ENCODE data around the gene ALOX12.
A peak's percentile ranks its signal among the peaks of the same experiment; 100 is the strongest.
"Not testable (repeated sequence)": the region's sequence is repeated elsewhere in the genome, so short reads cannot be mapped to it uniquely, and the experiment has no call there.

The ALOX12 gene, protein sequence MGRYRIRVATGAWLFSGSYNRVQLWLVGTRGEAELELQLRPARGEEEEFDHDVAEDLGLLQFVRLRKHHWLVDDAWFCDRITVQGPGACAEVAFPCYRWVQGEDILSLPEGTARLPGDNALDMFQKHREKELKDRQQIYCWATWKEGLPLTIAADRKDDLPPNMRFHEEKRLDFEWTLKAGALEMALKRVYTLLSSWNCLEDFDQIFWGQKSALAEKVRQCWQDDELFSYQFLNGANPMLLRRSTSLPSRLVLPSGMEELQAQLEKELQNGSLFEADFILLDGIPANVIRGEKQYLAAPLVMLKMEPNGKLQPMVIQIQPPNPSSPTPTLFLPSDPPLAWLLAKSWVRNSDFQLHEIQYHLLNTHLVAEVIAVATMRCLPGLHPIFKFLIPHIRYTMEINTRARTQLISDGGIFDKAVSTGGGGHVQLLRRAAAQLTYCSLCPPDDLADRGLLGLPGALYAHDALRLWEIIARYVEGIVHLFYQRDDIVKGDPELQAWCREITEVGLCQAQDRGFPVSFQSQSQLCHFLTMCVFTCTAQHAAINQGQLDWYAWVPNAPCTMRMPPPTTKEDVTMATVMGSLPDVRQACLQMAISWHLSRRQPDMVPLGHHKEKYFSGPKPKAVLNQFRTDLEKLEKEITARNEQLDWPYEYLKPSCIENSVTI

DNA sequence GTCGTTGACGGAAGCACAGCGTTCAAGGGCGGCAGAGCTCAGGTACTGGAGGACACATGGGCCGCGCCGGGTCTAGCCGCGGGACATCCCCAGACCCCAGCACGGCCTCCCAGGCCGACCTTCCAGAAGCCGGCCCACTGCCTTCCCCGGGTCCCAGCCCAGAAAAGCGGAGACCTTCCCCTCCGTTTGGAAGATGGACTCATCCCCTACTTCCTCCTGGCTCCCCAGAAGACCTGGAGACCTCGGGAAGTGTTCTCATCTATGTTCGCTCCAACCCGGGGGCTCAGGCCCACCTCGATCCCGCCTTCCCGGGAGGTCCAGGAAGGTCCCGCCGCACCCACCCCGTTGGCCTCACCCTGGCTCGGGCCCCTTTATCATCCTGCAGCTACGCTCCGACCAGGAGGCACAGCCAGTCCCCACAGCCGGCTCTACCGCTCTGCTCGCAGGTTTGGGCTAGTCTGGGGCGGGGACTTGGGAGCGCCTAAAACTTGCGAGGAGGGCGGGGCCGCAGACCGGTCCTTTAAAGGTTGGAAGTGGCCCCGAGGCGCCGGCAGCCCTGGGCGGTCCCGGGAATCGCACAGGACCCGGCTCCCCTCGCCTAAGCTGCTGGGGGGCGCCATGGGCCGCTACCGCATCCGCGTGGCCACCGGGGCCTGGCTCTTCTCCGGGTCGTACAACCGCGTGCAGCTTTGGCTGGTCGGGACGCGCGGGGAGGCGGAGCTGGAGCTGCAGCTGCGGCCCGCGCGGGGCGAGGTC, at the start of gene ALOX12:
TSS of gene ALOX12 (plus strand) at position 550 of the 756 bp plus-strand sequence. CDS start at position 619, 69 bp downstream.
- DNase-seq (ENCODE audit: low spot score): no peak

DNA sequence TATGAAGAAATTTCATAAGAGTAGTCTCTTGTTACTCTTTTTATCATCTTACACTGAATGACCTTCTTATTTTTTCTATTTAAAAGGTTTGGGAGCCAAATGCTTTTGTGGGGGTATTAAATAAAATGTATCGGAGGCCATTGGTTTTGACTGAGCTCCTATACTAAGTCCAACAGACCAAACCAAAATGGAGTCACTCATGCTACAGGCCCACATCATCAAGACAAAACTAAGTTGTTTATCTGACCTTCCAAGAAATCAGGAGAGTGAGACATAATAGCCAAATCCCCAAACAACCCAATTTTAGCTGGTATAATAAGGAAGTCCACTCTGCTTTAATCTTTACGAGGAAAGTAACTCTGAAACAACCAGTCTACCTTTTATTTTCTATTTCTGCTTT, 48.1 kb upstream of the ALOX12 start:
- no peak for DNase-seq (ENCODE audit: low spot score)

DNA sequence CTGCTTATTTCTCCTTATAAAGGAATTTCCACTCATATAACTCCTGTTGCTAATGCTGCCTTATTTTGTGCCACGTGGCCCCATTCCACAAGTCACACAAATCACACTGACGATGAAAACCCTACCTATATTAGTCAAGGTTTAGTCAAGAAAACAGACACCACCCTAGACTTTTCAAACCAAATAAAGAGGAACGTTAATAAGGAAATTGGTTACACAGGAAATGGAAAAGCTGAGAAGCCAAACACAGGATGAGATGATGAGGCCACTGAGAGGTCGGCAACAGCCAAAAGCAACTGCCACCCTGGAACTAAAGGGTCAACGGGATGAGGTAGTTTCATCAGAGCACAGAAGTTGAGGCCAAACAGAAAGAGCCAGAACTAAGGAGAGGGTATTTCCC, 47.3 kb upstream of the ALOX12 start:
- DNase-seq (ENCODE audit: low spot score): no peak

DNA sequence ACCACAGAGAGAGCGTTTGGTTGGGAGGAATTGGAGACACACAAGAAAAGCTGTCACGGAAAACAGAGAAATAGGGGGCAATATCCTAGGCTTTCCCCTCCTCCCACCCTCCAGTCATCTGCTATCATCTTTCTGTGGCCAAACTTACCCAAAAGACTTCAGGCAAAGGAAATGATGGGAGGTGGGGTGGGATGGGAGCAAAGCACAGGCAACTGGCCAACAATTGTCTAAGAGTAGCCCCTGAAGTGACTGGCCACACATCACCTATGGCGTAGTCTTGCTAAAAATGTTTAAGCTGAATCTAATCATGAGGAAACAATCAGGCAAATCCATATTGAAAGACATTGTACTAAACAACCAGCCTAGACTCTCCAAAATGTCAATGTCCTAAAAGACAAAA, 46.9 kb upstream of the ALOX12 start:
- DNase-seq (ENCODE audit: low spot score): no peak

DNA sequence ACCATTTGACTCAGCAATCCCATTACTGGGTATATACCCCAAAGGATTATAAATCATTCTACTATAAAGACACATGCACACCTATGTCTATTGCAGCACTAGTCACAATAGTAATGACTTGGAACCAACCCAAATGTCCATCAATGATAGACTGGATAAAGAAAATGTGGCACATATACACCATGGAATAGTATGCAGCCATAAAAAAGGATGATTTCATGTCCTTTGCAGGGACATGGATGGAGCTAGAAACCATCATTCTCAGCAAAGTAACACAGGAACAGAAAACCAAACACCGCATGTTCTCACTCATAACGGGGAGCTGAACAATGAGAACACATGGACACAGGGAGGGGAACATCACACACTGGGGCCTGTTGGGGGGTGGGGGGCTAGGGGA, 44.9 kb upstream of the ALOX12 start:
- DNase-seq (ENCODE audit: low spot score): not testable (repeated sequence)

DNA sequence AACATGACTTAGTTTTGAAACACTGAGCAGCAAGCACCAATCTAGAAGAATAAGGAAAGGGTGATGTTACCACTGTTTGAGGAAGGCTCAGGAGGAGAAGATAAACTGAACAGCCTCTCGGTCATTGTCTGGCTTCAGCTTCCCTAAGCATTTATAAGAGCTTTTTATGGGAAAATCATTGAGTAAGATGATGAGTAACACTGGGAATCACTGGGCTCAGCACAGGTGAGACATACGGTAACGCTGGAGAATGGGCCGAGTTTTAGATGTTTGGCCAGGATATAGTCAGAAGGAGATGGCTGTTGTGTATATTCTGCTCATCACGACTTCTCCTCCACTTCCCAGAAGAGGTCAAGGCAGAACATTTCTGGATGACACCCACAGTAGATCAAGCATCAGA, 42.2 kb upstream of the ALOX12 start:
- DNase-seq (ENCODE audit: low spot score): no peak

DNA sequence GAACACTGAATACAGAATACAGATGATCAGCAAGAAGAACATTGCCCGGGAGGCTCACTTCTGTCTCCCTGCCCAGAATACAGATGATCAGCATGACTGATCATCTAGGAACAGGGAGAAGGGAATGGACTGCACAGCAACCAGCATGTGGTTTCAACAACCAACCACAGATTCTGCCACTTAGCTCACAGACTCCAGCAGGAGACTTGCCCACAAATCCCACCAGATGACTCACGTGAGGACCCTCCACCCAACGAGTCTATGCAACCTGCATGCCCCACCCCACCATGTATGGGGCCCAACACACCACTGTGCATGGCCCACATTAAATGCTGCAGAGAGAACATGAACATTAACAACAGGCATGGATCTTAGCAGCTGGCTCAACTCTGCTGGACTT, 36.1 kb upstream of the ALOX12 start:
- no peak for DNase-seq (ENCODE audit: low spot score)

DNA sequence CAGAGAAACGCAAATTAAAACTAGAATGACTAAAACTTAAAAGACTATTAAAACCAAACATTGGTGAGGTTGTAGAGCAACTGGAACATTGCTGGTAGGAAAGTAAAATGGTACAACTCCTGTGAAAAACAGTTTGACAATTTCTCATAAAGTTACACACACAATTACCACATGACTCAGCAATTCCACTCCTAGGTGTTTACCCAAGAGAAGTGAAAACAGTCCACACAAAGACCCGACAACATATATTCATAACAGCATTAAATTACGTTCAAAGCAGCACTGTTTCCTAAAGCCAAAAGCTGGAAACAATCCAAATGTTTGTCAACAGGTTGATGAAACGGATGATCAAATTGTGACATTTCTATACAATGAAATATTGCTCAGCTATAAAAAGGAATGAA, 26.5 kb upstream of the ALOX12 start:
- no peak for DNase-seq (ENCODE audit: low spot score)

DNA sequence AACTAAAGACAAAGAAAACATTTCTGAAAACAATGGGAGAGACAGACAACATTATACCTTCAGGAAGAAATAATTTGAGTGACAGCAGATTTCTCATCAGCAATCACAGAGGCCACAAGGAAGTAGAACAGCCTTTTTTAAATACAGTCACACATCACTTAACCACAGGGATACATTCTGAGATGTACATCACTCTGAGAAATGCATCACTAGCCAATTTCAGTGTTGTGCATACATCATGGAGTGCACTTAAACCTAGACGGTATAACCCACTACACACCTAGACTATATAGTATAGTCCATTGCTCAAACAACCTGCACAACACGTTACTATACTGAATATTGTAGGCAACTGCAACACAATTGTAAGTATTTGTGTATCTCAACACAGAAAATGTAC, 24.9 kb upstream of the ALOX12 start:
- DNase-seq (ENCODE audit: low spot score): no peak

DNA sequence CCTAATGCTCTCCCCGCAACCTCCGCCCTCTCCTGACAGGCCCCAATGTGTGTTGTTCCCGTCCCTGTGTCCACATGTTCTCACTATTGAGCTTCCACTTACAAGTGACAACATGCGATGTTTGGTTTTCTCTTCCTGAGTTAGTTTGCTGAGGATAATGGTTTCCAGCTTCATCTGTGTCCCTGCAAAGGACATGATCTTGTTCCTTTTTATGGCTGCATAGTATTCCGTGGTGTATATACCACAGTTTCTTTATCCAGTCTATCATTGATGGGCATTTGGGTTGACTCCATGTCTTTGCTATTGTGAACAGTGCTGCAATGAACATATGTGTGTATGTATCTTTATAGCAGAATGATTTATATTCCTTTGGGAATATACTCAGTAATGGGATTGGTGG, 16.4 kb upstream of the ALOX12 start:
- DNase-seq (ENCODE audit: low spot score): not testable (repeated sequence)

DNA sequence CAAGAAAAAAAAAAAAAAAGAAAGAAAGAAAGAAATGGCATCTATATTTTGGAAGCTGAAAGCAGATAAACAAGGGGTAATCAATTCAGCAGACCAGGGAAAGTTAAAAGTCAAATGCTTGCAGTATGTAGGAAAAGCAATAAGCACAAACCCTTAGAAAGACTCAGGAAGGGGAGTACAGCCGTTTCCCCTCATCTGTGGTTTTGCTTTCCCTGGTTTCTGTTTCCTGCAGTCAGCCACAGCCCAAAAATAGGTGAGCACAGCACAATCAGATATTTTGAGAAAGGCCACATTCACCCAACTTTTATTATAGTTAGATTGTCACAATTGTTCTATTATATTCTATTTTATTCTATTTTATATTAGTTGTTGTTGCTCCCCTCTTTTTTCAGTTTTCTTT, 14.4 kb upstream of the ALOX12 start:
- DNase-seq (ENCODE audit: low spot score): no peak

DNA sequence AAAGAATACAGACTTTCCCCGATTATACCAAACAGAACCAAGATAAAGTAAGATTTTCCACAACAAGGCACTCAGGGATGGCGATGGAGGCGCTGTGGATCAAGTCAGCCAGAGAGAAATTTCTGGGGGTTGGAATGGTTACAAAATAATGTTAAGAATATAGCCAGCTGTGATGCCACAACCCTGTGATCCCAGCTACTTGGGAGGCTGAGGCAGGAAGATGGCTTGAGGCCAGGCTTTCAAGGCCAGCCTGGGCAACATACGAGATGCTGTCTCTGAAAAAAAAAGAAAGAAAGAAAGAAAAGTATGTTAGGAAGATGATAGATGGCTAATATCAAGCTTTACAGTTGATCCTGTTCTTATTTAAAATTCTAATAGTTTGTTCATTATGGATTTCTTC, 10.6 kb upstream of the ALOX12 start:
- no peak for DNase-seq (ENCODE audit: low spot score)

DNA sequence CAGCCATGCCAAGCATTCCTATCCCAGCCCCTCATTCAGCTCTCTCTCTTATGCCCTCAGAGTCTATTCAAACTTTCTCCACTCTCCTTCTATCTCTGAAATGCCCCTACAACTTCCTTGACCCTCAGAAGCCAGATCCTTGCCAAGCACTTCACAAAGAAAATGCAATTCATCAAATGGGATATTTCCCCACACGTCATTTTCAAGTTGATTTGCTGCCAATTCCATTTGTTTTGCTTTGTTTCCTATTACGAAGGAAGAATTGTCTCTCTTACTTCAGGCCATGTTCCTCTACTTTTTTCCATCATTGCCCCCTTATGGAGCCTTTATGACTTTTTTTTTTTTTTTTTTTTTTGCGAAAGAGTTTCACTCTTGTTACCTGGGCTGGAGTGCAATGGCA, 9.2 kb upstream of the ALOX12 start:
- no peak for DNase-seq (ENCODE audit: low spot score)

DNA sequence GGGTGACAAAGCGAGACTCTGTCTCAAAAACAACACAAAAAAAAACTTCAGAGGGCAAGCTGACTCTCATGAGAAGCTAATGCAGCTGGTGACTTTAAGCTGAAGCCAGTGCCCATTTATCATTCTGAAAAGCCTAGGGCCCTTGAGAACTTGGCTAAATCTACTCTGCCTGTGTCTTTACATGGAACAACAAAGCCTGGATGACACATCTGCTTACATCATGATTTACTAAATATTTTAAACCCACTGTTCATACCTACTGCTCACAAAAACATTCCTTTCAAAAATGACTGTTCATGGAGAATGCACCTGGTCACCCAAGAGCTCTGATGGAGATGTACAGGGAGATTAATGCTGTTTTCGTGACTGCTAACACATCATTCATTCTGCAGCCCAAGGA, 6.1 kb upstream of the ALOX12 start:
- no peak for DNase-seq (ENCODE audit: low spot score)

DNA sequence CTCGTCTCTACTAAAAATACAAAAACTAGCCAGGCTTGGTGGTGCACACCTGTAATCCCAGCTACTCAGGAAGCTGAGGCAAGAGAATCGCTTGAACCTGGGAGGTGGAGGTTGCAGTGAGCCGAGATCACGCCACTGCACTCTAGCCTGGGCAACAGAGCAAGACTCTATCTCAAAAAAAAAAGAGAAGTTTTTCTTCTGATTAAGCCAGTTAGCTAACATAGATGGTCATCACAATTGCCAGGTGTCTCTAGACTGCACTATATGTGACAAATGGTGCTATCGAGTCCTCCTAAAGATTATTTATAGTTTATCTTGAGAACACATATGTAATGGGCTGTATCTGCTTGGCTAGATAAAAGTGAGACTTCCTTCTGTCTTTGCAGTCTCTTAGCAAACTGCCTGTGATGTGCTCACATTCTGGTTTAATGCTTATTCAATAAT, 2.2 kb upstream of the ALOX12 start:
- DNase-seq (ENCODE audit: low spot score): not testable (repeated sequence)

DNA sequence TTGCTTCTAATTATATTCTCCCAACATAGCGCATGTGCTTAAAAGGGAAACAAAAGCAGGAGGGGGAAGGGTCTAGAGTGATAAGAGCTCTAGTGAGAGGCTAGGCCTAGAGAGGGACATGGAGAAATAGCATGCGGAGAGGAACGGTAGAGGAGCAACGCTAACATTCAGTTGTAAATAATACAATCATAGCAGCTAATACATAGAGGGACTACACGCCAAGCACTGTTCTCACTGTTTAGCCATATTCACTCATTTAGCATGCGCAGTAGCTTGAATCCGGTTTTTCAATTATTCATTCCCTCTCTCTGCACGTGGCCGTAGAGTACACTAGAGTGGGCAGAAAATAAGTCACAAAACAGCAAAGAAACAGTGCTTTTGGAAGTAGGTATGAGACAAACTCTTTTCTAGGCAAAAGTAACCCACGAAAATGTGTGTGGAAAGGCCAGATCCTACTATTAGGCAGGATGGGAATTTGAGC, 1.7 kb upstream of the ALOX12 start:
- no peak for DNase-seq (ENCODE audit: low spot score)

DNA sequence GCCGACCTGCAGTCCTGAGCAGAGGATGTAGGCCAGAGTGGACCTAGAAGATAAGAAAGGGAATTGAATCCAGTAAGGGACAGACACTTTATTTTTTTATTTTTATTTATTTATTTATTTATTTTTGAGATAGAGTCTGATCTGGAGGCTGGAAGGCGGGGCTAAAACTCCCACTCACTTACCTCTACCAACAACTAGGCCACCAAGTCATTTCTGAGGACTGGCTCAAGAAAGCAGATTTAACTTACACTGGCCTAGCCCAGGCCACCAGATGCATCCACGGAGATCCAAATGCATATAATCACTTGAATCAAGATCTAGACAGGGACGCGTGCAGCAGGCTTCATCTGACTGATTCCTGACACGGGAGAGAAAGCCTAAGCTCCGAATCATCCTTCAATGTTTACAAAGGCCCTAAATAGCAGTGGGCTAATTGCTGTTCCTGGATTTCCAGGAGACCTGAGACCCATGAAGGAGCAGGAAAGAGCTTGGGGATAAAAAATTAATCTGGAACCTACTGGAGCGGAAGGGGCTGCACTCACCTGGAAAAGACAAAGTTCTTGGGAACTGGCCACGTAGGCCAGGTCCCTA, 1.1 kb upstream of the ALOX12 start:
- no peak for DNase-seq (ENCODE audit: low spot score)

DNA sequence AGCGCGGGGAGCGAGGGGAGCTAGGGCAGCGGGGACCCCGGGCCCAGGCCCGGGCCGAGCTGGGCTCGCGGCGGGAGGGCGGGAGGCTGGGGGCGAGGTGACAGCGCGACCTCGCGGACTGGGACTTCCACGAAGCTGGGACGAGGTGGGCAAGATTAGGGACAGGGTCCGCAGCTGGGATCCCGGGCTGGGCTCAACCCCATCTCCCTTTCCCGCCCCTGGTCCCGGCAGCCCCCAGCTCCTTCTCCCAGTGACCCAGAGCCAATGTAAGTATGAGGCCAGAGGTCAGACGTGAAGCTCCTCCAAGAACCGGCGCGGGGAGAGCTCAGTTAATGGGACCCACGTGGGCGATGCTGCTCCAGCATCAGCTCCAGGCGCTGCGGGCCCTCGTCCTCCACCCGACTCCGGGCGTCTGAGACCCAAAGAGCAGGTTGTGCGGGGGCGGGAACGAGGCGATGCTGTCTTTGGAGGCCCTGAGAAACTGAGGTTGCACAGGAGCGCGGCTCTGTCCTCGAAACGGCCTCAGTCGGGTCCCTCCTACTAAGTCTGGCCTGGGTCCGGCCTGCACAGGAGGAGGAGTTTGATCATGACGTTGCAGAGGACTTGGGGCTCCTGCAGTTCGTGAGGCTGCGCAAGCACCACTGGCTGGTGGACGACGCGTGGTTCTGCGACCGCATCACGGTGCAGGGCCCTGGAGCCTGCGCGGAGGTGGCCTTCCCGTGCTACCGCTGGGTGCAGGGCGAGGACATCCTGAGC, 585 bp downstream of the ALOX12 start:
- no peak for DNase-seq (ENCODE audit: low spot score)

DNA sequence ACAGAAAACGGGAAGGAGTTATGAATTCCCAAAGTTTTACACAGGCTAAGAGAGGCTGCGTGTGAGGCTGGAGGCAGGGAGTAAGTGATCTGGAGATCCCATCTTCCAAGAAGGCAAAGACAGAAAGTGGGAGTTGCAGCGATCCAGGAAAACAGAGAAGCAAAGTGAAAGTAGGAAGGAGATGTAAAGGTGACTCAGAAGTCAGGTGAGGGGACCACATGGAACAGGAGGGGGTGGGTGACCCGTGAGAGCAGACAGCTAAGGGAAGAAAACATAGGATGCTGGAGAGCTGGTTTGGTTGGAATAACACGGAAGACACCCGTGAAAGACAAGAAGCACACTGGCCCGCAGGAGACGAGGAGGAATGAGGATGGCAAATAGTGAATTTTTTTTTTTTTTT, 1.3 kb downstream of the ALOX12 start:
- no peak for DNase-seq (ENCODE audit: low spot score)

DNA sequence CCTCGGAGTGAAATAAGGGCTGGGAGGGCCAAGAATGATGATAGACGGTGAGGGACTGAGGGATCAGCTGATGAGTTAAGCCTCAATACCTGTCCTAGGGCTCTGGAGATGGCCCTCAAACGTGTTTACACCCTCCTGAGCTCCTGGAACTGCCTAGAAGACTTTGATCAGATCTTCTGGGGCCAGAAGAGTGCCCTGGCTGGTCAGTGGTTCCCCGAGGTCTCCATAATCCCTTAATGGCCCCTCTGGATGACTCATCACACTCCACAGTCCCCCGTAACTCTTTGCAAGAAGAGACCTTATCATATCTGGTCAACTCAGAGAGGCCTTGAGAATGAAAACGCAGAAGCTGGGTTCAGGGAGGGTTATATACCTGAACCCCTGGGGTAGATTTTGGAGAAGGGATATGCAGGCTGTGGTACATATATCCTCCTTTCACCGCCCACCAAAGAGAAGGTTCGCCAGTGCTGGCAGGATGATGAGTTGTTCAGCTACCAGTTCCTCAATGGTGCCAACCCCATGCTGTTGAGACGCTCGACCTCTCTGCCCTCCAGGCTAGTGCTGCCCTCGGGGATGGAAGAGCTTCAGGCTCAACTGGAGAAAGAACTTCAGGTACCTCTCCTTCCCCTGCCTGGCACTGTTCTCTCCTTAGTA, 3.1 kb downstream of the ALOX12 start:
- no peak for DNase-seq (ENCODE audit: low spot score)

DNA sequence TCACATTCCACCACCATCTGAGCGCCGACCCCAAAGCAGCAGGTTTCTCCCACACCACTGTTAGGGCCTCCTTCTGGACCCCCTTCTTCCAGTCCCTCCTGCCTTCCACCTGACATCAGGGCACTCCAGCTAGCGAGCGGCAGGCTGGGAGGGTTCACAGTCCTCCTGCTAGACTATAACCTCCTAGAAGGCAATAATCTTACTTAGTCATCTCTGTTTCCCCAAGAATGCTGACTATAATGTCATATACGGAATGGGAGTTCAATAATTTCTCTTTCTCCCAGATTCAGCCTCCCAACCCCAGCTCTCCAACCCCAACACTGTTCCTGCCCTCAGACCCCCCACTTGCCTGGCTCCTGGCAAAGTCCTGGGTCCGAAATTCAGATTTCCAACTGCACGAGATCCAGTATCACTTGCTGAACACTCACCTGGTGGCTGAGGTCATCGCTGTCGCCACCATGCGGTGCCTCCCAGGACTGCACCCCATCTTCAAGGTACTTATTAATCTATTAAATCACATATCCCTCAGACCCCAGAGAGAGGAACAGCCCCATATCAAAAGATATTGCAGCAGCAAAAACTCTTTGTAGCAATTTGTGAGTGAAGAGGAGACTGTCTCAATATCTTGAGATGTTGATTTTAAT, 5.6 kb downstream of the ALOX12 start:
- peak; percentile 43 for DNase-seq (ENCODE audit: low spot score)
